SK-N-SH treated with all-trans-retinoic acid at 6 μM for 48 hours (cell line): ENCODE data around the gene MAP3K6.

Experiments
- ATAC-seq: fragments of 200-7000 bp; cut with Tn5 transposase; 3 replicates; pipeline ENCODE4 v1.9.1; 2020; ENCODE audit warnings: mild to moderate bottlenecking, moderate library complexity
- ARNTL ChIP-seq: fragments of 450-650 bp; formaldehyde crosslinking; IDR thresholded peaks from 2 replicates; pipeline ENCODE4 v1.5.0; 2020; ENCODE audit warnings: low read depth, mild to moderate bottlenecking, moderate library complexity, borderline replicate concordance
- CREB5 ChIP-seq: fragments of 250-450 bp; sonication (Bioruptor Pico); IDR thresholded peaks from 2 replicates; pipeline ENCODE4 v1.5.1; 2020; ENCODE audit warnings: low read depth, mild to moderate bottlenecking, moderate library complexity
- CSDC2 ChIP-seq: fragments of 250-450 bp; sonication (Bioruptor Pico); IDR thresholded peaks from 2 replicates; pipeline ENCODE4 v1.5.0; 2020; ENCODE audit warnings: mild to moderate bottlenecking, moderate library complexity
- CSRNP3 ChIP-seq: fragments of 250-450 bp; sonication (Bioruptor Pico); IDR thresholded peaks from 2 replicates; pipeline ENCODE4 v1.5.1; 2021; ENCODE audit warnings: mild to moderate bottlenecking, moderate library complexity
- ESRRG ChIP-seq: fragments of 250-450 bp; sonication (Bioruptor Pico); IDR thresholded peaks from 2 replicates; pipeline ENCODE4 v1.6.1; 2021; ENCODE audit warnings: mild to moderate bottlenecking
- ISL1 ChIP-seq: fragments of 250-450 bp; sonication (Bioruptor Pico); IDR thresholded peaks from 2 replicates; pipeline ENCODE4 v2.1.2; 2022; ENCODE audit warnings: mild to moderate bottlenecking, moderate library complexity
- OSR1 ChIP-seq: fragments of 250-450 bp; sonication (Bioruptor Pico); IDR thresholded peaks from 2 replicates; pipeline ENCODE4 v1.8.0; 2022; ENCODE audit warnings: moderate library complexity, mild to moderate bottlenecking, inconsistent platforms
- PPARA ChIP-seq: fragments of 250-450 bp; sonication (Bioruptor Pico); IDR thresholded peaks from 2 replicates; pipeline ENCODE4 v1.5.0; 2020; ENCODE audit warnings: mild to moderate bottlenecking, borderline replicate concordance
- SNAI2 ChIP-seq: fragments of 250-450 bp; sonication (Bioruptor Pico); IDR thresholded peaks from 2 replicates; pipeline ENCODE4 v1.5.0; 2020; ENCODE audit warnings: mild to moderate bottlenecking, moderate library complexity
- TCF4 ChIP-seq: fragments of 250-450 bp; sonication (Bioruptor Pico); IDR thresholded peaks from 2 replicates; pipeline ENCODE4 v1.8.0; 2021; ENCODE audit warnings: mild to moderate bottlenecking, moderate library complexity, borderline replicate concordance
- TOX ChIP-seq: fragments of 250-450 bp; sonication (Bioruptor Pico); IDR thresholded peaks from 2 replicates; pipeline ENCODE4 v1.8.0; 2021; ENCODE audit warnings: mild to moderate bottlenecking, moderate library complexity, borderline replicate concordance
- TSHZ2 ChIP-seq: fragments of 250-450 bp; sonication (Bioruptor Pico); IDR thresholded peaks from 2 replicates; pipeline ENCODE4 v1.5.0; 2020; ENCODE audit warnings: mild to moderate bottlenecking, moderate library complexity
- ZC3H10 ChIP-seq: fragments of 250-450 bp; sonication (Bioruptor Pico); IDR thresholded peaks from 2 replicates; pipeline ENCODE4 v1.5.1; 2021; ENCODE audit warnings: mild to moderate bottlenecking, moderate library complexity
- ZFP3 ChIP-seq: fragments of 250-450 bp; sonication (Bioruptor Pico); IDR thresholded peaks from 2 replicates; pipeline ENCODE4 v1.5.0; 2020; ENCODE audit warnings: mild to moderate bottlenecking, moderate library complexity
- ZNF70 ChIP-seq: fragments of 450-650 bp; formaldehyde crosslinking; IDR thresholded peaks from 2 replicates; pipeline ENCODE4 v1.5.0; 2020; ENCODE audit warnings: mild to moderate bottlenecking, moderate library complexity
- ZNF8 ChIP-seq: fragments of 450-650 bp; formaldehyde crosslinking; IDR thresholded peaks from 2 replicates; pipeline ENCODE4 v1.5.0; 2020; ENCODE audit warnings: mild to moderate bottlenecking, moderate library complexity
- TF ChIP-seq, protein P1 (sequence below): fragments of 250-450 bp; sonication (Bioruptor Pico); IDR thresholded peaks from 2 replicates; pipeline ENCODE4 v1.8.0; 2021; ENCODE audit warnings: low read depth, mild to moderate bottlenecking, moderate library complexity, borderline replicate concordance
- TF ChIP-seq, protein P2 (sequence below): fragments of 250-450 bp; sonication (Bioruptor Pico); IDR thresholded peaks from 2 replicates; pipeline ENCODE4 v1.8.0; 2020; ENCODE audit warnings: mild to moderate bottlenecking, moderate library complexity, borderline replicate concordance

MAP3K6 gene

GRCh38 chr1:27400963-27401341 is 34.2 kb upstream of the MAP3K6 start:
- TF ChIP-seq SNAI2 (no peak), ZNF70 (CRISPR knock-in tag) (no peak)
- no peak for ATAC-seq

DNA sequence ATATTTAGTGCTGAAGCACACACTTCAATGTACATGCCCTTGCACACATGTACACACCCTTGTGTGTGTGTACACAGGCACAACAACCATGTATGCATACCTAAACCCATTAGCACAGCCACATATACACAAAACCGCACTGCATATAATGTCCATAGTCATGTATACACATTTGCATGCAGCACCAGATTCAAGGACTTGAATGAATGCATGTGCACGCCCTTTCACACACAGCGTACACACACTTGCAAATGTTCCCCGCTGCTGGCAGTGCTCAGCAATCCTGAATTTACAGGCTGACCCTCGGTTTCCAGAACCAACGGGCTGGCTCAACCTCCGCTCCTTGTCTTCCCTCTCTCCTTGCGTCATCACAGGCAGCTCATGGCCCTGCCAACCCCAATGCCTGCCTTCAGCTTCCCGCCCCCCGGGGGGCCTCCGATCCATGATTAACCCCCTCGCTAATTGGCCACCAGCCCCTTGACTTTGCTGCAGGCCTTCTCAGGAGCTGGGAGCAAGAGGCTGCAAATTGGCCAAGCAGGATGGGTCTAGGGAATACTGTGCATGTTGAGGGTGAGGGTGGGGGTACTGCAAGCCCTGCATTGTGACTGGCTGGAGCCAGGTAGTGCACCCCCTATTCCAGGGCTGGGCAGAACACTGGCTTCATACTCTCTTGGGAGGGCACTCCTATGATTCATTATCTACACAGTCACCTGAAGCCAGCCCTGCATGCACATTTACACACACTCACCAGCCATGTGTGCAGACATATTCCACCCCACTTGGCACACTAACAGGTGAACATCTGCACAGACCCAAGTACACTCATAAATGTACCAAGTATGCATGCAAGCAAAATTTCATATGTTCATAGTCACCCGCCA is 33.6 kb upstream of the MAP3K6 start:
- no peak for ATAC-seq
- TF ChIP-seq ZFP3 (no peak), CREB5 (no peak), ESRRG (no peak), ZNF70 (CRISPR knock-in tag) (no peak), ZNF8 (CRISPR knock-in tag) (no peak), TSHZ2 (no peak), OSR1 (CRISPR knock-in tag) (no peak), TOX (CRISPR knock-in tag) (no peak), CSRNP3 (no peak), CSDC2 (CRISPR knock-in tag) (no peak), TCF4 (no peak)
- TF ChIP-seq, protein P1, sequence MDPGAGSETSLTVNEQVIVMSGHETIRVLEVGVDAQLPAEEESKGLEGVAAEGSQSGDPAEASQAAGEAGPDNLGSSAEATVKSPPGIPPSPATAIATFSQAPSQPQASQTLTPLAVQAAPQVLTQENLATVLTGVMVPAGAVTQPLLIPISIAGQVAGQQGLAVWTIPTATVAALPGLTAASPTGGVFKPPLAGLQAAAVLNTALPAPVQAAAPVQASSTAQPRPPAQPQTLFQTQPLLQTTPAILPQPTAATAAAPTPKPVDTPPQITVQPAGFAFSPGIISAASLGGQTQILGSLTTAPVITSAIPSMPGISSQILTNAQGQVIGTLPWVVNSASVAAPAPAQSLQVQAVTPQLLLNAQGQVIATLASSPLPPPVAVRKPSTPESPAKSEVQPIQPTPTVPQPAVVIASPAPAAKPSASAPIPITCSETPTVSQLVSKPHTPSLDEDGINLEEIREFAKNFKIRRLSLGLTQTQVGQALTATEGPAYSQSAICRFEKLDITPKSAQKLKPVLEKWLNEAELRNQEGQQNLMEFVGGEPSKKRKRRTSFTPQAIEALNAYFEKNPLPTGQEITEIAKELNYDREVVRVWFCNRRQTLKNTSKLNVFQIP (CRISPR knock-in tag): no peak

DNA sequence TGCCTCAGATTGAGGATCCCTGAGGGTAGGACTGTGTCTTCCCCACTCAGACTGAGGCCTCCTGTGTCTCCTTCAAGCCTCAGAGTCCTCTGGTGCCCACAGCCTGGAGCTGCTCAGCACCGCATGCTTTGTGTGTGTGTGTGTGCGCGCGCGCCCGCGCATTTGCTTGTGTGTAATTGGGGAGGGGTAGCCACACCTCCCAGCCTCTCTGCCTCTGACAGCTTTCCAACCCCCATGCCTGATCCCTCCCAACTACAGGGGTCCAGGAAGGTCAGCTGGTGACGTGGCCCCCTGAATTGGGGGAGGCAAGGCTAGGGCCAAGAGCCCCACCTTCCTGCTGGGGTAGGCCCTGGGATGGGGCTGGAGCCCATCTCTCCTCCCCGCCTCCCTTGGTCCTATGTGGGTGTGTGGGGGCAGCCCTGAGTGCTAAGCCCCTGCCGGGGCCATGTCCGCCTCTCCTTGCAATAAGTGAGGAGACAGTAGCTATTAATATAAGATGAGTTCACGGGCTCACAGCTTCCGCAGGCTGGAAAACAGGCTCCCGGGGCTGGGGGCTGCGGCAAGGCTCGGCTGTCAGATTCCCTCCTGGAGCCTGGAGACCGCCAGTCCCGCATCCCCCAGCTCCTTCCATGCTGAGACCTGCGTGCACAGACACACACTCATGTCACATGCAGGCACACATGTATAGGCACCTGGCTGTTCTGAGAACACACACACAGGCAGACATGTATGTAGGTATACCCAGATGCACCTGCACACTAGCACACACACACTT is 32.7 kb upstream of the MAP3K6 start:
- TF ChIP-seq ESRRG (no peak), ISL1 (CRISPR knock-in tag) (no peak), CREB5 (no peak), ARNTL (CRISPR knock-in tag) (no peak), PPARA (CRISPR knock-in tag) (no peak), CSDC2 (CRISPR knock-in tag) (no peak), TCF4 (no peak), ZFP3 (no peak), ZC3H10 (CRISPR knock-in tag) (no peak)
- TF ChIP-seq, protein P1 (CRISPR knock-in tag): no peak
- TF ChIP-seq, protein P2, sequence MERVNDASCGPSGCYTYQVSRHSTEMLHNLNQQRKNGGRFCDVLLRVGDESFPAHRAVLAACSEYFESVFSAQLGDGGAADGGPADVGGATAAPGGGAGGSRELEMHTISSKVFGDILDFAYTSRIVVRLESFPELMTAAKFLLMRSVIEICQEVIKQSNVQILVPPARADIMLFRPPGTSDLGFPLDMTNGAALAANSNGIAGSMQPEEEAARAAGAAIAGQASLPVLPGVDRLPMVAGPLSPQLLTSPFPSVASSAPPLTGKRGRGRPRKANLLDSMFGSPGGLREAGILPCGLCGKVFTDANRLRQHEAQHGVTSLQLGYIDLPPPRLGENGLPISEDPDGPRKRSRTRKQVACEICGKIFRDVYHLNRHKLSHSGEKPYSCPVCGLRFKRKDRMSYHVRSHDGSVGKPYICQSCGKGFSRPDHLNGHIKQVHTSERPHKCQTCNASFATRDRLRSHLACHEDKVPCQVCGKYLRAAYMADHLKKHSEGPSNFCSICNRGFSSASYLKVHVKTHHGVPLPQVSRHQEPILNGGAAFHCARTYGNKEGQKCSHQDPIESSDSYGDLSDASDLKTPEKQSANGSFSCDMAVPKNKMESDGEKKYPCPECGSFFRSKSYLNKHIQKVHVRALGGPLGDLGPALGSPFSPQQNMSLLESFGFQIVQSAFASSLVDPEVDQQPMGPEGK (CRISPR knock-in tag): no peak
- no peak for ATAC-seq
